HTR-8/SVneo (cell line): ENCODE measurements around the gene CCK.
A peak's percentile ranks its signal among the peaks of the same experiment; 100 is the strongest.

Experiments
- DNase-seq: peaks from one replicate; pipeline ENCODE4 v3.0.0; 2011; ENCODE audit warnings: low spot score, mixed read lengths; ENCODE audit not compliant: insufficient read length
- FAIRE-seq: peaks from 2 replicates; lab custom pipeline; 2011; peaks lifted over from hg19 to GRCh38; lab: Jason Lieb, UNC

The CCK gene

DNA sequence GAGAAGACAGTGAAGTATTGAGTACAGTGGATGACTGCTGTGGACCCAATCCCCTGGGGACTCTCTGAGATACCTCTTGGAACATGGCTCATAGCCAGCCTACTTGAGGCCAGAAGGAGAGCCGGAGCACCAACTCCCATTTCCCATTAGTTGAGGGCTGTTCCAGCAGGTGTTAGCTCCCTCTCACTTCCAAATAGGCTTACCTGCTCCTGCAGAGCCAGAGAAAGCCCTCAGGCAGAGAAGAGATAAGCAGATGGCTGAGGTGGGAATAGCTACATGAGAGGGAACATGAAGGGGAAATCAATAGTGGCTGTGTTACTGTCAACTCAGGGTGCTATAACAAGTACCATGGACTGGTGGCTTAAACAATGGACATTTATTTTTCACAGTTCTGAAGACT lies 4.6 kb upstream of the CCK start:
- FAIRE-seq: no peak
- DNase-seq: no peak

DNA sequence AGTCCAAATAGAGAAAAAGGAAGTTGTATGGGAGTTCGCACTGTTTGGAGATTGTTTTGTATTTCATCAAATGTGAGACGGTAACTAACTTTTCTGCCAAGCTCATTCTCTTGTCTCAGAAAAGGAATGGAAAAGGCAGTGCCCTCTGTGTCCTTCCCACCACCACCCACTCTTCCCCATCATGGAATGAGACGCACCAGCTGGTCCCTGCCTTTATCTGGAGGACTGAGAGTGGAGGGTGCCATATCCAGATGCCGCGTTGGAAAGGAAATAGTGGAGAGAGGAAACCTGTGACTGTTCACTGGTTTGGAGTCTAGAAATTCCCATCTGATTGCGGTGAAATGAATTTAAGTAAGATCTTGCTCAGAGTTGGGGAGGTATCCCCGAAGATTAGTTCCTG lies 3.7 kb upstream of the CCK start:
- no peak for DNase-seq
- no peak for FAIRE-seq

- DNase-seq: no peak
- FAIRE-seq: no peak
These were observed 1.9 kb upstream of the CCK start for GRCh38 chr3:42267878-42268277.

GRCh38 chr3:42265059-42265991 lies 660 bp downstream of the CCK start:
- FAIRE-seq (no peak), DNase-seq (no peak)

GRCh38 chr3:42264399-42265058 lies 1.5 kb downstream of the CCK start:
- DNase-seq: no peak
- no peak for FAIRE-seq

GRCh38 chr3:42263354-42264346 lies 2.3 kb downstream of the CCK start:
- no peak for DNase-seq
- no peak for FAIRE-seq

DNA sequence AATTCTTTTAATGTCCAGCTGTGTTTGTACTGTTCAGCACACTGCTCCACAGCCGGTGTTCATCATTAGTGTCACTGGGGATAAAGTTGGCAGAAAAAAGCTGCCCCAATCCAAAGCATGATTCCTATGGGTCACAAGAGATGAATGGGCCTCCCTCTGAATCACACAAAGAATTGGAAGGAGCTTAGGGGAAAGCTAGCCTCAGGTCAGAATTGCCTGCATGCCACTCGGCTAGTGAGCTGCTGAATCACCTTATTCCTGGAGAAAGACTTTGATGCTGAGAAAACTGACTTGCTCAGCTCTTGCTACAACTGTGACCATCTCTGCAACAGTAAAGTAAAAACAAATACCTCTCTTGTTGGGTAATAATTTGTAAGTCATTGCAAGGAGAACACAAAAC lies 3.5 kb downstream of the CCK start:
- FAIRE-seq (peak; percentile 4), DNase-seq (peak; percentile 35)

DNA sequence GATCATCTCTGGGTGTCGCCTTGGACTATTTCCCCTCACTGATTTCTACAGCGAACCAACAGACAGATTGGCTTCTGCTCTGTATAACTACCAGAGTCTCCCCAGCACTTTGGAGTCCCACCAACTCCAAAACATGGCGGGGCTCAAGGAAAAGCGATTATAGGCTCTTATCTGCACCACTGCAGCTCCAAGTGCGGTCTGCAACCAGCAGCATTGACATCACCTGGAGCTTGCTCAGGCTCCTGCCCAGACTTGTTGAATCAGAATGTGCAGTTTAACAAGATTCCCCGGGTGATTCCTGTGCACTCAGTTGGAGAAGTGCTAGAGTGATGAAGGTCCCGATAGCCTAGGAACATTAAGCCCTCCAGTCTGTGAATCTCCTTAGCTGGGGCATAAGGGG lies 9.0 kb downstream of the CCK start:
- FAIRE-seq: no peak
- DNase-seq: no peak

DNA sequence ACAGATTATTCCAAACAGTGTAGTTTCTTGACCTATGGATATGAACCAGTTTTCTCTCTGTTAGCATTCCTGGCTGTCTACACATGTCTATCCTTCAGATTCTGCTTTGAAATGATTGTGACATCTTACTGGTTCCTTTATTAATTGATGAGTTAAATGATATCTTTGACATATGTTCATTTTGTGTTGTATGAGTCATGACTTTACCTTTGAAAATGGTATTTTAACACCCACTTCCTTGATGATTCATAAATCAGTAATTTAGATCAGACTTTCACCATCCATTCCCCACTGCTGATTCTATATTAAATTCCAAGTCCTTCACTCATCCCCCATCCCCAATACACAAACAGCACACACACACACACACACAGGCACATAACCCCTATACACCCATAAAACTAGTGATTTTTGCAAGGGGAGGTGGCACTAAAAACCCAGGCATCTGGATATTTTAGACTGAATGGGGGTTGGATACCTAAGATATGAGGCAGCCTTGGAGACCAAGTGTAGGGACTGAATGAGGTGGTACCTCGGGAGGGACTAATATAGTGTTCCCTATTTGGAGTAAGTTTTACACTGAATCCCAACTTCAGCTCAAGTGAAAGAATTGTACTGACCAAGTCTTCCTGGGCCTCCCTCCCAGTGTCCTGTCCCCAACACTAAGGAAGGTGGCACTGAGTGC lies 9.7 kb downstream of the CCK start:
- DNase-seq (peak; percentile 32), FAIRE-seq (peak; percentile 48)

GRCh38 chr3:42254566-42254965 lies 11.4 kb downstream of the CCK start:
- FAIRE-seq (no peak), DNase-seq (no peak)

DNA sequence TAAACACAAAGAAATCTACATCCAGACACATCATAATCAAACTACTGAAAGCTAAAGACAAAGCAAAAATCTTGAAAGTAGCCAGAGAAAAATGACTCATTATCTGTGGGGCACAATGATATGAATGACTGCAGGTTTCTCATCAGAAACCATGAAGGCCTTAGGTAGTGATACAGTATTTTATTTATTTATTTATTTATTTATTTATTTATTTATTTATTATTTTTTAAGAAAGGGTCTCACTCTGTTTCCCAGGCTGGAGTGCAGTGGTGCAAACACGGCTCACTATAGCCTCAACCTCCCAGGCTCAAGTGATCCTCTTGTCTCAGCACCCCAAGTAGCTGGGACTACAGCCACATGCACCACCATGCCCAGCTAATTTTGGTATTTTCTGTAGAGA lies 15.2 kb downstream of the CCK start:
- FAIRE-seq (no peak), DNase-seq (no peak)

DNA sequence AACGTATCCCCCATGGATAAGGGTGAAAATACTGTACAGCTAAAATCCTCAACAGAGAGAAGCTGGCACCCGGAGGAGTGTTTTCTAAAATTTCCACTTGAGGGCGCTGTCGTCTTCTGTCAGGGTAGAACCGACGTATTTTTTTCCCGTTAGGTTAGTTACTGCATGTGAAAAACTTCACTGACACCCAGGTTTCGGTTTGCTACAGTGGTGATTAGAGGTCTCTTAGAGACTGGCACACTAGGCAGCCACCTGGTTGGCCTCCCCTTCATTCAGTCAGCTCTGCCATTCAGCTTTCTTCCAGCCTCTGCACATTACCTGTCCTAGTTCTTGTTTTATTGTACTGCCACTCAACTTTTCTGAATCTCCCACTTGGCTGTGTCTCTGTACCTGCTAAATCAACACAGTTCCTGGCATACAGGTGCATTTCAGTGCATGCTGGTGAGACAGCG lies 18.4 kb downstream of the CCK start:
- DNase-seq: peak; percentile 46
- no peak for FAIRE-seq

- no peak for FAIRE-seq
- DNase-seq: no peak
These were observed 19.9 kb downstream of the CCK start for GRCh38 chr3:42246091-42246490.

GRCh38 chr3:42236611-42237010 lies 29.4 kb downstream of the CCK start:
- no peak for DNase-seq
- FAIRE-seq: no peak

DNA sequence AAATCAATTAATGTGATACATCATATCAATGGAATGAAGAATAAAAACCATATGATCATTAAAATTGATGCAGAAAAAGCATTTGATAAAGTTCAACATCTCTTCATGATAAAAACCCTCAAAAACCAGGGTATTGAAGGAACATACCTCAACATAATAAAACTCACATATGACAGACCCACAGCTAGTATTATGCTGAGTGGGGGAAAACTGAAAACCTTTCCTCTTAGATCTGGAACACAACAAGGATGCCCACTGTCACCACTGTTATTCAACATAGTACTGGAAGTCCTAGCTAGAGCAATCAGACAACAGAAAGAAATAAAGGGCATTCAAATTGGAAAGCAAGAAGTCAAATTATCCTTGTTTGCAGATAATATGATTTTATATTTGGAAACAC lies 30.5 kb downstream of the CCK start:
- DNase-seq (no peak), FAIRE-seq (no peak)

DNA sequence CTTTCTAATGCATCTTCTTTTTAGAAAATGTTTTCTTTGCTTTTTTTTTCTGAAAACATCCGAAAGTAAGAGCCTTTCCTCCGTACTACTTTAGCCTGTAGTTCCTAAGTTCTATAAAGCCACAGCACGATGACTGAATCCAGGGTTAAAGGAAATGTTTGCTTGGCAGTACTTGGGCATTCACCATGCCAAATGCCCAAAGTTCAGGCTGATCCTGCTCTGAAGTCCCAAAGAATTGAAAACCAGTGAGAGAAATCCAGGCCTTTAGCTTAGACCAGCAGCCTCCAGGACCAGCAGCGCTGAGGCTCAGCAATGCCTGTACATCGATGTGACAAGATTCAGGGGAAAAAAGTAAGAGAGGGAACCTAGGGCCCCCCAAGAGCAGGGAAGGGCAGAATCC lies 35.1 kb downstream of the CCK start:
- no peak for DNase-seq
- no peak for FAIRE-seq

- FAIRE-seq (no peak), DNase-seq (peak; percentile 65)
These were observed 35.9 kb downstream of the CCK start for GRCh38 chr3:42229942-42230688.

DNA sequence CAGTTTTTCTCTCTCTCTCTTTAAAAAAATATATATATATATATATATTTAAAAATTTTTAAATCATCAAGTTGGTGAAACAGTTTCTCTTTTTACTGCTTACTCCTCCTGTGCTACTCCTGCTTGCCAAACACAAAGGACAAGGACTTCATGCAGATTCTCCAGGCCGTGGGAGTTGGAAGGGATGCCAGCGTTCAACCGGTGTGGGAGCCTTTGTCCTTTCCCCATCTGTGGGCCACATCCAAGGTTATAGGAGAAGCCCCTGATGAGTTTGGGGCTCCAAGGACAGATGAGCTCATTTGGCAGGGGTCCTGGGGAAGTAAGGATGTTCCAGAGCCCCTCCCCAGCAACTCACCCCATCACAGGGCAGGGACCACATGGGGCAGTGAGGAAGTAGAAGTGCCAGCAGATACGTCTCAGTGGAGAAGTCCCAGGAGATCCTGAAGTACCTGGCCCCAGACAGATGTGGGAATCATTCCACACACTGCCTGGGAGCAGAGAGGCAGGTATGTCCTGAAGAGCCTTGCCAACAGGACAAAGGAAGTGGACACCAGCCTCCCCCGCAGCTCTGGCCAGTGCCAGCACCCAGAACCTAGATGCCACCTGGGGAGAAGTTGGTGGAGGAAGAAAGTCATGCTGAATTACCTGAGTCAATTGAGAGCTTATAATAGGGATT lies 36.6 kb downstream of the CCK start:
- DNase-seq (no peak), FAIRE-seq (no peak)

- no peak for DNase-seq
- no peak for FAIRE-seq
These were observed 37.2 kb downstream of the CCK start for GRCh38 chr3:42228796-42229195.
